ENCODE results near the gene SPAG5. TPM values are rescaled to one million over a fixed set of nuclear protein-coding genes. Genes with fewer than 3 reads are reported as not detected.
"Not testable (repeated sequence)": the region's sequence is repeated elsewhere in the genome, so short reads cannot be mapped to it uniquely, and the experiment has no call there.

SPAG5 gene
- total RNA-seq, 4 donors from 2014 or later = 1.4 to 4.9 (median 2.6) TPM

GRCh38 chr17:28577466-28577824 lies 21.4 kb downstream of the SPAG5 start:
- Histone ChIP-seq H3K9me3 (no peaks in the 10 kb centered on the region), H3K4me3 (no peak overlapping the region), H3K4me1 (peaks cover 0 to 24% (median 8%) of the 10 kb centered on the region in 3 donors), H3K27me3 (no peaks in the 10 kb centered on the region), H3K27ac (peak overlapping the region in 3 of 4 donors; percentile 50 to 66 (median 65)), H3K36me3 (peaks cover 0 to 5% of the 10 kb centered on the region in 2 donors)
- TF ChIP-seq POLR2AphosphoS5 (IDR thresholded peaks at IDR 0.05) (no peak), CTCF (IDR thresholded peaks at IDR 0.05) (no peak), EP300 (IDR thresholded peaks at IDR 0.05) (no peak), POLR2A (IDR thresholded peaks at IDR 0.05) (no peak)
- ATAC-seq = no peak
- 89 to 94% methylated on average over 2 of the region's 3 CpGs for WGBS, 2 donors (ENCODE audit: low coverage in 1 of 2)

GRCh38 chr17:28576758-28577465 lies 21.9 kb downstream of the SPAG5 start, which contains the start of gene ALDOC:
TSS of gene ALDOC (minus strand) at chr17:28576895. CDS start at chr17:28575532, 1,363 bp downstream.
- no peaks in the 10 kb centered on the region for H3K9me3 ChIP-seq
- H3K4me1 ChIP-seq = peaks cover 0 to 30% (median 11%) of the 10 kb centered on the region in 3 donors
- TF ChIP-seq CTCF (IDR thresholded peaks at IDR 0.05) (no peak), POLR2AphosphoS5 (IDR thresholded peaks at IDR 0.05) (peak; percentile 85), POLR2A (IDR thresholded peaks at IDR 0.05) (peak; percentile 62 to 68), EP300 (IDR thresholded peaks at IDR 0.05) (no peak)
- peak within 1 kb of the TSS in 3 of 4 donors; percentile 50 to 66 (median 65) for H3K27ac ChIP-seq
- H3K4me3 ChIP-seq = peak within 1 kb of the TSS in 1 of 2 donors; percentile 40
- ATAC-seq = peak; percentile 98
- 78 to 80% methylated on average over 1 of the region's 26 CpGs for WGBS, 2 donors (ENCODE audit: low coverage in 1 of 2)
- H3K27me3 ChIP-seq = no peaks in the 10 kb centered on the region
- H3K36me3 ChIP-seq = peaks cover 0 to 5% of the 10 kb centered on the region in 2 donors

- peak overlapping the region in 1 of 2 donors; percentile 16 for H3K4me3 ChIP-seq
- H3K36me3 ChIP-seq, ATAC-seq, H3K27ac ChIP-seq, H3K9me3 ChIP-seq, H3K27me3 ChIP-seq: not testable (repeated sequence)
- H3K4me1 ChIP-seq = peaks cover 0 to 32% (median 12%) of the 10 kb centered on the region in 3 donors
- 58 to 85% methylated on average over 2 to 3 of the region's 3 CpGs for WGBS, 2 donors (ENCODE audit: low coverage in 1 of 2)
These were observed 22.8 kb downstream of the SPAG5 start for GRCh38 chr17:28576016-28576415.

GRCh38 chr17:28575126-28575795 lies 23.6 kb downstream of the SPAG5 start:
- Histone ChIP-seq H3K36me3 (peaks cover 0 to 5% of the 10 kb centered on the region in 2 donors), H3K4me3 (no peak overlapping the region), H3K9me3 (no peaks in the 10 kb centered on the region), H3K4me1 (peaks cover 0 to 38% (median 14%) of the 10 kb centered on the region in 3 donors), H3K27ac (no peak overlapping the region), H3K27me3 (no peaks in the 10 kb centered on the region)
- no CpG with 5 or more reads among the region's 14 CpGs for WGBS, 2 donors (ENCODE audit: low coverage in 1 of 2)
- ATAC-seq = no peak
- TF ChIP-seq POLR2AphosphoS5 (IDR thresholded peaks at IDR 0.05) (no peak), POLR2A (IDR thresholded peaks at IDR 0.05) (no peak), EP300 (IDR thresholded peaks at IDR 0.05) (no peak), CTCF (IDR thresholded peaks at IDR 0.05) (no peak)

GRCh38 chr17:28574526-28574925 lies 24.3 kb downstream of the SPAG5 start:
- Histone ChIP-seq H3K4me1 (peaks cover 0 to 46% (median 17%) of the 10 kb centered on the region in 3 donors), H3K9me3 (no peaks in the 10 kb centered on the region), H3K27ac (no peak overlapping the region), H3K4me3 (no peak overlapping the region), H3K36me3 (peaks cover 0 to 5% of the 10 kb centered on the region in 2 donors), H3K27me3 (no peaks in the 10 kb centered on the region)
- TF ChIP-seq POLR2A (IDR thresholded peaks at IDR 0.05) (no peak), EP300 (IDR thresholded peaks at IDR 0.05) (no peak), POLR2AphosphoS5 (IDR thresholded peaks at IDR 0.05) (no peak), CTCF (IDR thresholded peaks at IDR 0.05) (no peak)
- 88 to 100% methylated on average over 3 to 6 of the region's 7 CpGs for WGBS, 2 donors (ENCODE audit: low coverage in 1 of 2)
- no peak for ATAC-seq

Measured in gastroesophageal sphincter (tissue), 4 donors.